DMS53 (cell line): ENCODE data around the gene CDYL.

Experiments used
- DNase-seq: peaks from one replicate; lab custom pipeline; 2025; lab: John Stamatoyannopoulos, UW

The CDYL gene

GRCh38 chr6:4964675-4965561 lies 188.7 kb downstream of the CDYL start:
- DNase-seq, result no peak

- DNase-seq, result no peak
Measured at GRCh38 chr6:4965562-4966389, 189.6 kb downstream of the CDYL start.

GRCh38 chr6:4967301-4968030 lies 191.3 kb downstream of the CDYL start:
- no peak for DNase-seq

DNA sequence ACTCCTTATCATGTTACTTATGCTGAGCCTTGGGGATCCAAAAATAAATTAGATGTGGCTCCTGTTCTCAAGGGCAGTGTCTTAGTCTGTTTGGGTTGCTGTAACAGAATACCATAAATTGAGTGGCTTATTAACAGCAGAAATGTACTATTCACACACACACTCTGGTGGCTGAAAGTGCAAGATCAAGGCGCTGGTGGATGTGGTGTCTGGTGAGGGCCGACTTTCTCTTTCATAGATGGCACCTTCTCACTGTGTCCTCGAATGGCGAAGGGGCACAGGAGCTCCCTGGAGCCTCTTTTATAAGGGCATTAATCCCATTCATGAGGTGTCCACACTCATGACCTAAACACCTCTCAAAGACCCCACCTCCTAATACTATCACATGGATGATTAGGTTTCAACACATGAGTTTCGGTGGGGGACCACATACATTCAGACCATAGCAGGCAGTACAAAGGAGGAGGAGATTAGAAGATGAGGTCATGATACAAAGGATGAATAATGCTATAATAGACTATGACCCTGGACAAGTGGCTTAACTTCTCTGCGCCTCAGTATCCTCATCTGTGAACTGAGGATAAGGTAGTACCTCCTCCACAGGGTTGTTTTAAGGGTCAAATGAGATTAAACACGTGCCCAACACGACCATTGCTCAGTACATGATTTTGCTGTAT lies 193.5 kb downstream of the CDYL start:
- no peak for DNase-seq

- no peak for DNase-seq
Measured at GRCh38 chr6:4970739-4971395, 194.7 kb downstream of the CDYL start.

- DNase-seq, result no peak
Measured at GRCh38 chr6:4971851-4972250, 195.6 kb downstream of the CDYL start.

DNA sequence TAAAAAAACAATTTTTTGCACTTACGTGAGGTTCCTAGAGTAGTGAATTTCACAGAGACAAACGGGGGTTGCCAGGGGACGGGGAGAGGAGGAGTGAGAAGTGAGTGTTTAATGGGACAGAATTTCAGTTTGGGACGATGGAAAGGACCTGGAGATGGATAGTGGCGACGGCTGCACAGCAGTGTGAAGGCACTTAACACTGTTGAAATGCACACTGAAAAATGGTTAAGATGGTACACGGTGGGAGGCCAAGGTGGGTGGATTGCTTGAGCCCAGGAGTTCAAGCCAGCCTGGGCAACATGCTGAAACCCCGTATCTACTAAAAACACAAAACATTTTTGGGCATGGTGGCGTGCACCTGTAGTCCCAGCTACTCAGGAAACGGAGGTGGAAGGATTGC lies 196.2 kb downstream of the CDYL start:
- no peak for DNase-seq

- DNase-seq, result no peak
Measured at GRCh38 chr6:4973415-4973814, 197.2 kb downstream of the CDYL start.

DNA sequence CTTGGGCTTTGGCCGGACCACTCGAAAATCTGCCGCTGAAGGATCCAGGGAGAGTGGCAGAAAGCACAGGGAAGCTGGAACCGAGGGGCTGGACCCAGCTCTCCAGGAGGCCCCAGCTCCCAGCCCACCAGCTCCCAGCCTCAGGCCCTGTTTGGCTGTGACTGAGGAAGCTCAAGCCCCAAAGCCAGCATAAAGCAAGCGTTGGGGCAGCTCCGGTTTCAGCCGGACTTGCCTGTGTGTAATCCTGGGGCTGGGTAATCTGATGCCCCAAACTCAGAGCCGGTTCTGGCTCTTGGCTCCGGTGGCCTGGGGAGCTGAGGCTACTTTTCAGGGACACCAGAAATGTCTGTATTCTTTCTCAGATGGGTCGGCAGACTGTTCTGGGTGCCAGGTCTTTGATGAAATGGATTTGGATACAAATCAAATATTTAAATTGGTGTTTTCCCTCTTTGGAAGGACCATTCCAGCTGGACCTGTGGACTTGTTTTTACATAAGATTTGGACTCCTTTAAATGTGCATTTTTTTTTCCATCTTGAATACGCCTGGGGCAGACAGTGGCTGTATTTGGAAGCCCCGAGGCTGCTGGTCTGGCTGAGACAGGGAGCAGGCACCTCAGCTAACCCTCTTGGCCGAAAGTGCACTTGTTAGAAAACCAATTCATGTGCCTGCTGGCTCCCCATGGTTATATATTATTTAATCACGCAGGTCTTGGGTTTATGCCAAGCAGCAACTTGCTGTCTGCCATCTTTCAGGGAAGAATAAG lies 198.0 kb downstream of the CDYL start:
- no peak for DNase-seq

DNA sequence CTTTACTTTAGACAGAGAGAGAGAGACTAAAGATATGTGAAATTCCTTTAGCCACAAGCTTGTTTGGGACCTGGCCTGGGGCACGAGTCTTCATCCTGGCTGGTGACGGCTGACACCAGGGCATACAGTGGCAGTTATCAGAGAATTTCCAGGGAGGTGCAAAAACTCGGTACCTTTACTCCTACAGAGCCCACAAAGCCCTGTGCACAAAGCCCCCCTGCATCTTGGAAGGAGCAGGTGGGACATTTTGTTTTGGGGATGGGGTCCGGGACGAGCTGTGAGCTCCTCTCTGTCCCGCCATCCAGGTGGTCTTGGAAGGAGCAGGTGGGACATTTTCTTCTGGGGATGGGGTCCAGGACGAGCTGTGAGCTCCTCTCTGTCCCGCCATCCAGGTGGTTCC lies 198.8 kb downstream of the CDYL start:
- DNase-seq, result no peak

DNA sequence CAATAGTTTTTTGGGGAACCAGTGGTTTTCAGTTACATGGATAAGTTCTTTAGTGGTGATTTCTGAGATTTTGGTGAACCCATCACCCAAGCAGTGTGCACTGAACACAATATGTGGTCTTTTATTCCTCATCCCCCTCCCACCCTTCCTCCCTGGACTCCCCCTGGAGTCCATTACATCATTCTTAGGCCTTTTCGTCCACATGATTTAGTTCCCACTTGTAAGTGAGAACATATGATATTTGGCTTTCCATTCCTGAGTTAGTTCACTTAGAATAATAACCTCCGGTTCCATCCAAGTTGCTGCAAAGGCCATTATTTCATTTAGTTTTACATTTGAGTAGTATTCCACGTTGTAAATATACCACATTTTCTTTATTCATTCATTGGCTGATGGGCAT lies 199.3 kb downstream of the CDYL start:
- DNase-seq, result no peak

GRCh38 chr6:4977468-4977867 lies 201.3 kb downstream of the CDYL start:
- no peak for DNase-seq

GRCh38 chr6:4979426-4979825 lies 203.2 kb downstream of the CDYL start:
- peak; percentile 12 for DNase-seq

- no peak for DNase-seq
Measured at GRCh38 chr6:4981761-4982160, 205.6 kb downstream of the CDYL start.

DNA sequence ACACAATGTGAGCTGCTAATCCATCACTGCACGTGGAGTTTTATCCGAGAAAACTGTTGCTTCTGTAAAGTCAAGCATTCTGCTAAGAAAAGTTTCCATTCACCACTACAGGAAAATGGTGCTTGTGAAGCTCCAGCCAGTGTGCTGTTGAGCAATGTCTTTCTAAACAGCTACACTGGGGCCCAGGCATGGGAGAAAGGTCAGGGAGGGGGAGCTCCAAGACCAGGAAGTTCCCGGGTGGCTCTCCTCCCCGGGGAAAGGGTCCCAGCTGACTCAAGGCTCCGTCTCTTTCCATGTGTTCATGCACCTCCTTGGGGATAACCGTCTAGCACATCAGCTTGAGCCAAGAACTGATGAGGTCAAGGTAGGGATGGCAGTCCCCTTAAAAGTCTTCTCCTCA lies 207.1 kb downstream of the CDYL start:
- DNase-seq, result no peak

- DNase-seq, result no peak
Measured at GRCh38 chr6:4986999-4987398, 210.8 kb downstream of the CDYL start.

- no peak for DNase-seq
Measured at GRCh38 chr6:4987432-4987831, 211.2 kb downstream of the CDYL start.

DNA sequence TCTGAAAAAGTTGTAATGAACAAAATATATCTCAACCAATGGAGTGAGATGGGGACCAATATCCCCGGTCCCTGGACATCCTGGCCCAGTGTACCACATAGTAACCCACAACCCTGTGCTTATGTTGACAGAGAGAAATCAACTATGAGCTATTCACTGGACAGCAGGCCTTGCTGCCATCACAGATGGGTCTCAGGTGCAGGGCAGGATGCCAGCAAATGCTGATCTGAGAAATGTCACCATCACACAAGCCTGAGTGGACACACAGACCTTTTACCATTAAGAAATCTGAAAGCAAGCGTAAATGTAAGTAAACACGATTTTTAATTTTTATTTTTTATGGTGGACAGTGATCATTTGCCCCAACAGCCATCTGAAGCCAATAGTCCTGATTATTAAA lies 218.5 kb downstream of the CDYL start:
- DNase-seq, result no peak

- no peak for DNase-seq
Measured at GRCh38 chr6:4997862-4998261, 221.7 kb downstream of the CDYL start.

DNA sequence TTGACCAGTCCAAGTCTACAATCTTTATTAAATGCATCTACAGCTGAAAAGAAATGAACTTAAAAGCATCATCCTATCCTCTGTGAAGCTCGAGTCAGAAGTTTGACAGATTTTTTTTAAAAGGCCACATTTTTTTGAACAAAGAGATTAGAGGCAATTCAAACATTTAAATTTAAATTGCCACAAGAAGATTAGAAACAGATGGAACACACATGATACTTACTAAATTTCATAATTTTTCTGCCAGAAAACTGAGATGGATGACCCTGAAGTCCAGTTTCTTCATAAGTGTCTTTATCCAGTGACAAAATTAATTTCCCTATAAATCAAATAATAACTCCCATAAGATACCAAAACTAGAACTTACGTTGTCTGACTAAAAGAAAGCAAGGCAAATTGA lies 223.4 kb downstream of the CDYL start:
- no peak for DNase-seq
